Right lung (tissue), 5 donors: Measurements from ENCODE around the gene GSTM5. TPM values are rescaled to one million over a fixed set of nuclear protein-coding genes. Genes with fewer than 3 reads are reported as not detected.
"Not testable (repeated sequence)": the region's sequence is repeated elsewhere in the genome, so short reads cannot be mapped to it uniquely, and the experiment has no call there.

Source experiments
- DNase-seq, 2 donors: peaks; one replicate each; pipeline ENCODE4 v3.0.0-alpha.2; 2013
- polyA plus RNA-seq, 5 donors: library from polyadenylated mRNA; unstranded; fragments of 120-200 nt; gene quantifications; one replicate each; pipeline versions ENCODE4 v1.2.1 to v1.2.3, GENCODE V29; 2013; ENCODE audit warnings: inconsistent platforms in 1 of 5, low replicate concordance in 1 of 5; ENCODE audit not compliant: insufficient read length in 5 of 5, insufficient read depth in 1 of 5

The GSTM5 gene
- polyA plus RNA-seq, 5 donors: 64.5 to 92.1 (median 73.8) TPM

GRCh38 chr1:109759513-109760334 lies 47.7 kb downstream of the GSTM5 start:
- DNase-seq: no peak

GRCh38 chr1:109760581-109761226 lies 48.7 kb downstream of the GSTM5 start:
- no peak for DNase-seq

- no peak for DNase-seq
These were observed 49.4 kb downstream of the GSTM5 start for GRCh38 chr1:109761227-109762038.

- DNase-seq: no peak
These were observed 50.1 kb downstream of the GSTM5 start for GRCh38 chr1:109762039-109762585.

GRCh38 chr1:109762821-109763645 lies 51.0 kb downstream of the GSTM5 start:
- DNase-seq: no peak

GRCh38 chr1:109763646-109764415 lies 51.8 kb downstream of the GSTM5 start, which contains the start of gene EPS8L3:
TSS of gene EPS8L3 (minus strand) at chr1:109763923. CDS start at chr1:109761749, 2,174 bp downstream.
- DNase-seq: no peak

- no peak for DNase-seq
These were observed 52.8 kb downstream of the GSTM5 start for GRCh38 chr1:109764561-109765482.

- no peak for DNase-seq
These were observed 53.4 kb downstream of the GSTM5 start for GRCh38 chr1:109765483-109765815.

- no peak for DNase-seq
These were observed 54.0 kb downstream of the GSTM5 start for GRCh38 chr1:109765896-109766615.

GRCh38 chr1:109766991-109767636 lies 55.1 kb downstream of the GSTM5 start:
- DNase-seq: not testable (repeated sequence)

Other genes starting within 250 kb of the GSTM5 start
- 1 to 10 TPM in 1 of 5 donors, under 1 TPM in 4; 0.13 to 9.0 (median 0.26) TPM for gene SYPL2, start 245.7 kb upstream of the GSTM5 start, polyA plus RNA-seq
- gene ATXN7L2, start 228.3 kb upstream of the GSTM5 start, polyA plus RNA-seq: 10 to 100 TPM in 1 of 5 donors, 1 to 10 TPM in 4; 6.6 to 13.6 (median 8.0) TPM
- gene CYB561D1, start 218.2 kb upstream of the GSTM5 start, polyA plus RNA-seq: 1 to 10 TPM; 4.8 to 9.5 (median 8.5) TPM
- 1 to 10 TPM; 2.6 to 5.1 (median 3.7) TPM for gene AMIGO1, start 202.5 kb upstream of the GSTM5 start, polyA plus RNA-seq
- 1 to 10 TPM in 1 of 5 donors, under 1 TPM in 4; 0.27 to 1.7 (median 0.40) TPM for gene GPR61, start 172.4 kb upstream of the GSTM5 start, polyA plus RNA-seq
- 10 to 100 TPM in 4 of 5 donors, 1 to 10 TPM in 1; 9.7 to 12.8 (median 10.9) TPM for gene GNAI3, start 163.6 kb upstream of the GSTM5 start, polyA plus RNA-seq
- gene GNAT2, start 92.6 kb upstream of the GSTM5 start, polyA plus RNA-seq: under 1 TPM in 1 of 5 donors, not detected in 4; 0.11 TPM
- 10 to 100 TPM; 34.9 to 56.9 (median 50.8) TPM for gene AMPD2, start 92.4 kb upstream of the GSTM5 start, polyA plus RNA-seq
- 10 to 100 TPM; 27.7 to 34.1 (median 32.0) TPM for gene GSTM4, start 56.2 kb upstream of the GSTM5 start, polyA plus RNA-seq
- 100 to 1,000 TPM; 211 to 275 (median 236) TPM for gene GSTM2, start 44.2 kb upstream of the GSTM5 start, polyA plus RNA-seq
- 100 to 1,000 TPM in 2 of 5 donors, 10 to 100 TPM in 1, 1 to 10 TPM in 2; 1.5 to 172 (median 97.9) TPM for gene GSTM1, start 24.4 kb upstream of the GSTM5 start, polyA plus RNA-seq
- 100 to 1,000 TPM; 101 to 145 (median 121) TPM for gene GSTM3, start 28.8 kb downstream of the GSTM5 start, polyA plus RNA-seq
- gene EPS8L3, start 51.7 kb downstream of the GSTM5 start, polyA plus RNA-seq: 1 to 10 TPM in 1 of 5 donors, under 1 TPM in 4; 0.22 to 1.5 (median 0.35) TPM
- 10 to 100 TPM in 2 of 5 donors, 1 to 10 TPM in 3; 7.2 to 12.1 (median 9.5) TPM for gene CSF1, start 198.6 kb downstream of the GSTM5 start, polyA plus RNA-seq